ENCODE data around the gene NPFF. TPM values are rescaled to one million over a fixed set of nuclear protein-coding genes. Genes with fewer than 3 reads are reported as not detected.

The NPFF gene
- total RNA-seq, 1 donor = not detected

DNA sequence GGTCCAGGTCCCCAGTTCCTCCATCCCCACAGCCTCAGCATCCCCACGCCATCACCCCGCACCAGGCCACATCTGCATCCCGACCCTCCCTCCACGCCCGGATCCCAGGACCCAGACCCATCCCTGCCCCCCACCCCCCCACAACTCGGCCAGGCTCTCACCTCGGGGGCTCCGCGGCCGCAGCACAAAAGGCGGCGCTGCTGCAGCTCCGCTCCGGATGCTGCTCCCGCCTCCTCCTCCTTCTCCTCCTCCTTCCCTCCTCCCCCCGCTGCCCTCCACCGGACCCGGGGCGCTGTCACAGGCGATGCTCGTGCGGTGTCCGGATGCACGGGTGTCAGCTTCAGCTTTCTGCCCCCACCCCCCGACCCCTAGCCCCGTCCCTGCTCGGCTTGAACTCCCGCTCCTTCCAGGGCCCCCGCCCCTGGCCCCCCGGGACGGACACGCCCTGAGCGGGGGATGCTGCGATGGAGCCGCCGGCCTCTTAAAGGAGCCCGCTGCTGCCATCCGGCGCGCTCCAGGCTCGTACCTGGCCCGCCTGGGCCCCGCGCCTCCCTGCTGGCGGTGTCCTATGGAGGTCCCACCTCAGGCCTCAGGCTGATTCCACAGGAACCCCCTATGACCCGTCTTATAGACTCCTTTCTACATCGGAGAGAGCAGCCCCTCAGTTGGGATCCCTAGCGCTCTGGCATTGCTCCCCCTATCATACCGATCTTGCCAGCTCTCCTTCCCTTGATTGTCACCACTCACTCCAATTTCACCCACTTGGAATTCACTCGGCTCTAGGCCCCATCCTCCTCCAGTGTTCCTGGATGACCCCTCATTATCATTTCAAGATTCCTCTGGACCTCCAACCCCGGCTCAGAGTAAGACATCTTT, 7.8 kb downstream of the NPFF start, which contains the start of gene MAP3K12:
Gene MAP3K12, minus strand, starts transcription at position 193 of the 876 bp plus-strand sequence. CDS start 12,067 bp downstream, outside the sequence.
- peak; percentile 87 for DNase-seq (ENCODE audit: insufficient read length, low spot score, missing footprints)
- H3K27me3 ChIP-seq (ENCODE audit: insufficient read depth, low read length) = no peaks in the 10 kb centered on the region
- no peaks in the 10 kb centered on the region for H3K9me3 ChIP-seq (ENCODE audit: low read depth, low read length)
- peak within 1 kb of the TSS; percentile 72 for H3K4me3 ChIP-seq (ENCODE audit: insufficient read depth, low read length)
- peak within 1 kb of the TSS; percentile 93 for H3K27ac ChIP-seq (ENCODE audit: low read depth, low read length)
- H3K4me2 ChIP-seq (ENCODE audit: insufficient read depth, low read length) = peak within 1 kb of the TSS; percentile 88
- peaks cover 11% of the 10 kb centered on the region for H3K36me3 ChIP-seq (ENCODE audit: insufficient read depth, low read length)
- peaks cover 60% of the 10 kb centered on the region for H3K79me2 ChIP-seq (ENCODE audit: insufficient read depth, low read length)
- peaks cover 55% of the 10 kb centered on the region for H3K4me1 ChIP-seq (ENCODE audit: insufficient read depth, low read length)
- H2AFZ ChIP-seq (ENCODE audit: low read length) = peak within 1 kb of the TSS; percentile 73
- H4K20me1 ChIP-seq (ENCODE audit: insufficient read depth, low read length) = peaks cover 3% of the 10 kb centered on the region
- TF ChIP-seq, protein P1, sequence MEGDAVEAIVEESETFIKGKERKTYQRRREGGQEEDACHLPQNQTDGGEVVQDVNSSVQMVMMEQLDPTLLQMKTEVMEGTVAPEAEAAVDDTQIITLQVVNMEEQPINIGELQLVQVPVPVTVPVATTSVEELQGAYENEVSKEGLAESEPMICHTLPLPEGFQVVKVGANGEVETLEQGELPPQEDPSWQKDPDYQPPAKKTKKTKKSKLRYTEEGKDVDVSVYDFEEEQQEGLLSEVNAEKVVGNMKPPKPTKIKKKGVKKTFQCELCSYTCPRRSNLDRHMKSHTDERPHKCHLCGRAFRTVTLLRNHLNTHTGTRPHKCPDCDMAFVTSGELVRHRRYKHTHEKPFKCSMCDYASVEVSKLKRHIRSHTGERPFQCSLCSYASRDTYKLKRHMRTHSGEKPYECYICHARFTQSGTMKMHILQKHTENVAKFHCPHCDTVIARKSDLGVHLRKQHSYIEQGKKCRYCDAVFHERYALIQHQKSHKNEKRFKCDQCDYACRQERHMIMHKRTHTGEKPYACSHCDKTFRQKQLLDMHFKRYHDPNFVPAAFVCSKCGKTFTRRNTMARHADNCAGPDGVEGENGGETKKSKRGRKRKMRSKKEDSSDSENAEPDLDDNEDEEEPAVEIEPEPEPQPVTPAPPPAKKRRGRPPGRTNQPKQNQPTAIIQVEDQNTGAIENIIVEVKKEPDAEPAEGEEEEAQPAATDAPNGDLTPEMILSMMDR (IDR thresholded peaks at IDR 0.05; ENCODE audit: extremely low read depth, low read depth, low read length) = no peak

DNA sequence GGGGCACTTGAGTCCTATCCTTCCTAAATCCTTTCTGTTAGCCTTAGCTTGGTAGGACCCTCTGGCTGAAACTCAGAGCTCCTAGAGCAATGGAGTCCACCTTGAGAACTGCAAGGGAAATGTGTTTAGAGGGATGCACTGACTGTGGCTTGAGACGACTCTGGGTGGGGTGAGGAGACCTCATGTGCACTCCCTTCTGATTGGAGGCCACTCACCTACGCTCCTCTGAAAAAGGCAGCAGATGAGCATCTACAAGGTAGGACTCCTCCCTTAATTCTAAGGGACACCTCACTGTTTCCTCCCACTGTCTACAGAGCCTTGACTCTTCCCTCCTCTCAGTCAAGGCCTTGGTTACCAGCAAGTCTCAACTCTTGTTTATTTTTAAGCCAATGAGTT, 9.1 kb downstream of the NPFF start:
- Histone ChIP-seq H3K4me2 (ENCODE audit: insufficient read depth, low read length) (peak overlapping the region; percentile 88), H3K27ac (ENCODE audit: low read depth, low read length) (no peak overlapping the region)

DNA sequence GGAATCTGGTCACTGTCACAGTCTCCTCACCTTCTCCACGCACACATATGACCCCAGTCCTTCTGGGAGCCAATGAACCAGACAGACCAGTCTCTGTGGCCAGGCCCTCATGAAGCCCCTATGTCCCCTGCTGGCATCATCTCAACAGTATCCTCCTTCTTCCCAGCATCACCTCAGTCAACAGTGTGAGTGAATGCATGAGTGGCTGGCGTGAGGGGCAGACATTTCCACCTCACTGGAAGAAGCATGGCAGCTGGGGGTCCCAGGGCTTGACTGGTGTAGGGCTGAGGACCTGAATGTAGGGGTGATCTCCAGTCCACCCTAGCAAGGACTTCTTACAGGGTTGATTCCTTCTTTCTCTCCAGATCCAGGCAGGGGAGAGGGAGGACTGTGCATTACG, 9.8 kb downstream of the NPFF start:
- H4K20me1 ChIP-seq (ENCODE audit: insufficient read depth, low read length) = peaks cover 3% of the 10 kb centered on the region
- peaks cover 44% of the 10 kb centered on the region for H3K4me1 ChIP-seq (ENCODE audit: insufficient read depth, low read length)
- H3K4me3 ChIP-seq (ENCODE audit: insufficient read depth, low read length) = no peak overlapping the region
- H2AFZ ChIP-seq (ENCODE audit: low read length) = no peak overlapping the region
- H3K36me3 ChIP-seq (ENCODE audit: insufficient read depth, low read length) = peaks cover 4% of the 10 kb centered on the region
- peaks cover 59% of the 10 kb centered on the region for H3K79me2 ChIP-seq (ENCODE audit: insufficient read depth, low read length)
- TF ChIP-seq, protein P1 (IDR thresholded peaks at IDR 0.05; ENCODE audit: extremely low read depth, low read depth, low read length) = no peak
- H3K27me3 ChIP-seq (ENCODE audit: insufficient read depth, low read length) = no peaks in the 10 kb centered on the region
- H3K27ac ChIP-seq (ENCODE audit: low read depth, low read length) = no peak overlapping the region
- H3K4me2 ChIP-seq (ENCODE audit: insufficient read depth, low read length) = no peak overlapping the region
- DNase-seq (ENCODE audit: insufficient read length, low spot score, missing footprints) = no peak
- H3K9me3 ChIP-seq (ENCODE audit: low read depth, low read length) = no peaks in the 10 kb centered on the region

More for the DNA sequence above, 9.1 kb downstream of the NPFF start:
- TF ChIP-seq, protein P1 (IDR thresholded peaks at IDR 0.05; ENCODE audit: extremely low read depth, low read depth, low read length) = no peak
- DNase-seq (ENCODE audit: insufficient read length, low spot score, missing footprints) = no peak
- no peaks in the 10 kb centered on the region for H3K27me3 ChIP-seq (ENCODE audit: insufficient read depth, low read length)
- H3K36me3 ChIP-seq (ENCODE audit: insufficient read depth, low read length) = peaks cover 5% of the 10 kb centered on the region
- peaks cover 50% of the 10 kb centered on the region for H3K4me1 ChIP-seq (ENCODE audit: insufficient read depth, low read length)
- peak overlapping the region; percentile 72 for H3K4me3 ChIP-seq (ENCODE audit: insufficient read depth, low read length)
- H2AFZ ChIP-seq (ENCODE audit: low read length) = no peak overlapping the region
- no peaks in the 10 kb centered on the region for H3K9me3 ChIP-seq (ENCODE audit: low read depth, low read length)
- peaks cover 3% of the 10 kb centered on the region for H4K20me1 ChIP-seq (ENCODE audit: insufficient read depth, low read length)
- H3K79me2 ChIP-seq (ENCODE audit: insufficient read depth, low read length) = peaks cover 59% of the 10 kb centered on the region

DNA sequence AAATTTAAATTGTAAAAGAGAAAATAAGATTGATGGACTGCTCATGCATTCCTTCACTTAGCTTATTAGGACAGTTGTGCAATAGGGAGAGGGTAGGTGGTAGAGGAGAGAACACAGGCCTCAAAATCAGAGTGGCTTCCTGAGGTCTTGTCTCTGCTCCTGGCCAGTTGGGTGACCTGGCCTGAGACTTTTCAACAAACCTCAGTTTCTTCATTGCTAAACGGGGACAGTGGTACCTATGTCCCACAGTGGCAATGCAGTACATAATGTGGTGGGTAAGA, 10.6 kb downstream of the NPFF start:
- Histone ChIP-seq H3K4me1 (ENCODE audit: insufficient read depth, low read length) (peaks cover 41% of the 10 kb centered on the region), H3K79me2 (ENCODE audit: insufficient read depth, low read length) (peaks cover 64% of the 10 kb centered on the region)

More for the DNA sequence above, 10.6 kb downstream of the NPFF start:
- Histone ChIP-seq H3K4me2 (ENCODE audit: insufficient read depth, low read length) (peak overlapping the region; percentile 6), H3K9me3 (ENCODE audit: low read depth, low read length) (no peaks in the 10 kb centered on the region), H3K36me3 (ENCODE audit: insufficient read depth, low read length) (peaks cover 4% of the 10 kb centered on the region), H4K20me1 (ENCODE audit: insufficient read depth, low read length) (no peaks in the 10 kb centered on the region), H3K4me3 (ENCODE audit: insufficient read depth, low read length) (no peak overlapping the region), H3K27me3 (ENCODE audit: insufficient read depth, low read length) (no peaks in the 10 kb centered on the region), H2AFZ (ENCODE audit: low read length) (no peak overlapping the region), H3K27ac (ENCODE audit: low read depth, low read length) (no peak overlapping the region)
- DNase-seq (ENCODE audit: insufficient read length, low spot score, missing footprints) = no peak
- TF ChIP-seq, protein P1 (IDR thresholded peaks at IDR 0.05; ENCODE audit: extremely low read depth, low read depth, low read length) = no peak
